NCI-H774 (cell line): ENCODE data around the gene MARF1.
"Not testable (repeated sequence)": the region's sequence is repeated elsewhere in the genome, so short reads cannot be mapped to it uniquely, and the experiment has no call there.

ENCODE experiments used
- DNase-seq: peaks from one replicate; lab custom pipeline; 2025; lab: John Stamatoyannopoulos, UW

Gene MARF1

GRCh38 chr16:15620611-15621195 lies 22.3 kb downstream of the MARF1 start:
- no peak for DNase-seq

GRCh38 chr16:15618392-15618791 lies 24.6 kb downstream of the MARF1 start:
- DNase-seq, result no peak

- DNase-seq, result no peak
Measured at GRCh38 chr16:15617901-15618300, 25.1 kb downstream of the MARF1 start.

- DNase-seq, result no peak
Measured at GRCh38 chr16:15616475-15617165, 26.3 kb downstream of the MARF1 start.

- no peak for DNase-seq
Measured at GRCh38 chr16:15616012-15616411, 26.9 kb downstream of the MARF1 start.

- DNase-seq, result no peak
Measured at GRCh38 chr16:15613676-15614075, 29.3 kb downstream of the MARF1 start.

GRCh38 chr16:15611610-15612009 lies 31.3 kb downstream of the MARF1 start:
- DNase-seq, result no peak

GRCh38 chr16:15610369-15610871 lies 32.5 kb downstream of the MARF1 start:
- no peak for DNase-seq

GRCh38 chr16:15609286-15609649 lies 33.7 kb downstream of the MARF1 start:
- no peak for DNase-seq

- DNase-seq, result no peak
Measured at GRCh38 chr16:15608398-15609285, 34.3 kb downstream of the MARF1 start.

GRCh38 chr16:15607700-15608396 lies 35.1 kb downstream of the MARF1 start:
- DNase-seq, result no peak

GRCh38 chr16:15607221-15607699 lies 35.7 kb downstream of the MARF1 start:
- not testable (repeated sequence) for DNase-seq

- no peak for DNase-seq
Measured at GRCh38 chr16:15606518-15607220, 36.3 kb downstream of the MARF1 start.

GRCh38 chr16:15605839-15606517 lies 37.0 kb downstream of the MARF1 start:
- no peak for DNase-seq

- DNase-seq, result no peak
Measured at GRCh38 chr16:15604460-15605440, 38.2 kb downstream of the MARF1 start.

- no peak for DNase-seq
Measured at GRCh38 chr16:15602285-15603044, 40.5 kb downstream of the MARF1 start.

- no peak for DNase-seq
Measured at GRCh38 chr16:15601212-15601879, 41.6 kb downstream of the MARF1 start.
